HepG2 (cell line): ENCODE data around the gene CDIP1. TPM values are rescaled to one million over a fixed set of nuclear protein-coding genes. Genes with fewer than 3 reads are reported as not detected.
A peak's percentile ranks its signal among the peaks of the same experiment; 100 is the strongest.

Experiments used
- HNF1A ChIP-seq, 2 experiments: sonication (generic) in 1 of 2; formaldehyde crosslinking in 1 of 2; IDR thresholded peaks; 2 replicates each; pipeline versions ENCODE4 v1.4.0 to v1.6.1; 2016 to 2020; ENCODE audit warnings: borderline replicate concordance in 1 of 2, low read depth in 1 of 2, mild to moderate bottlenecking in 1 of 2, missing genetic modification reagents in 1 of 2
- LRRFIP1 ChIP-seq: sonication (generic); formaldehyde crosslinking; conservative IDR thresholded peaks from 2 replicates; pipeline ENCODE4 v1.4.0; 2020; ENCODE audit warnings: missing genetic modification reagents
- MIER3 ChIP-seq: IDR thresholded peaks from 2 replicates; pipeline ENCODE4 v1.6.1; 2016; ENCODE audit warnings: missing compliant biosample characterization, borderline replicate concordance
- NKX3-1 ChIP-seq: sonication (generic); formaldehyde crosslinking; IDR thresholded peaks from 2 replicates; pipeline ENCODE4 v1.5.0; 2020; ENCODE audit warnings: missing genetic modification reagents
- NR3C1 ChIP-seq: sonication (generic); formaldehyde crosslinking; IDR thresholded peaks from 2 replicates; pipeline ENCODE4 v1.4.0; 2020; ENCODE audit warnings: missing genetic modification reagents
- PHB2 ChIP-seq: fragments of 450-650 bp; IDR thresholded peaks from 2 replicates; pipeline ENCODE4 v1.6.1; 2018; ENCODE audit not compliant: partially characterized antibody
- POGZ ChIP-seq: sonication (generic); formaldehyde crosslinking; IDR thresholded peaks from 2 replicates; pipeline ENCODE4 v1.4.0; 2020; ENCODE audit warnings: mild to moderate bottlenecking, missing genetic modification reagents
- SIN3B ChIP-seq: fragments of 150-350 bp; IDR thresholded peaks from 2 replicates; pipeline ENCODE4 v1.6.1; 2014; ENCODE audit warnings: low read length
- TP53 ChIP-seq: sonication (generic); formaldehyde crosslinking; conservative IDR thresholded peaks from 2 replicates; pipeline ENCODE4 v1.4.0; 2020; ENCODE audit warnings: missing genetic modification reagents
- U2AF2 ChIP-seq: fragments of 200-400 bp; formaldehyde crosslinking; IDR thresholded peaks from 2 replicates; pipeline ENCODE4 v1.6.1; 2017; ENCODE audit warnings: low read depth, mild to moderate bottlenecking, low read length
- ZBTB42 ChIP-seq: sonication (generic); formaldehyde crosslinking; IDR thresholded peaks from 2 replicates; pipeline ENCODE4 v1.5.0; 2020; ENCODE audit warnings: mild to moderate bottlenecking, missing genetic modification reagents
- ZFP90 ChIP-seq: sonication (generic); formaldehyde crosslinking; IDR thresholded peaks from 2 replicates; pipeline ENCODE4 v1.8.0; 2022; ENCODE audit warnings: missing genetic modification reagents, mild to moderate bottlenecking, inconsistent platforms, borderline replicate concordance
- ZNF414 ChIP-seq: sonication (generic); formaldehyde crosslinking; IDR thresholded peaks from 2 replicates; pipeline ENCODE4 v1.5.0; 2020; ENCODE audit warnings: missing genetic modification reagents
- ZNF543 ChIP-seq: sonication (generic); formaldehyde crosslinking; IDR thresholded peaks from 2 replicates; pipeline ENCODE4 v1.4.0; 2020; ENCODE audit warnings: mild to moderate bottlenecking, missing genetic modification reagents
- ZNF800 ChIP-seq: sonication (generic); formaldehyde crosslinking; IDR thresholded peaks from 2 replicates; pipeline ENCODE4 v1.4.0; 2020; ENCODE audit warnings: missing genetic modification reagents
- ZSCAN20 ChIP-seq: sonication (generic); formaldehyde crosslinking; IDR thresholded peaks from 2 replicates; pipeline ENCODE4 v1.4.0; 2020; ENCODE audit warnings: missing genetic modification reagents, mild to moderate bottlenecking, borderline replicate concordance
- ZUFSP ChIP-seq: sonication (generic); formaldehyde crosslinking; IDR thresholded peaks from 2 replicates; pipeline ENCODE4 v1.9.0; 2021; ENCODE audit warnings: missing genetic modification reagents, mild to moderate bottlenecking, borderline replicate concordance
- polyA plus RNA-seq, 8 experiments: library from polyadenylated mRNA; depleted of rRNA in 3 of 8; stranded (reverse) in 7 of 8; unstranded in 1 of 8; fragments of >200 nt; fragmentation: Illumina TruSeq in 4 of 8; extraction: Trizol in 4 of 8; gene quantifications; 2 replicates each; pipeline versions ENCODE4 v1.2.1 to v1.2.3, GENCODE V29; 2011 to 2016; ENCODE audit warnings: low read depth in 4 of 8, missing spikeins in 1 of 8, mixed read lengths in 1 of 8; ENCODE audit not compliant: insufficient read depth in 1 of 8
- total RNA-seq, 5 experiments: library from RNA; depleted of rRNA; stranded (reverse); fragments of >200 nt; fragmentation: Illumina TruSeq; extraction: Trizol; gene quantifications; 2 replicates each; pipeline ENCODE4 v1.2.3, GENCODE V29; 2016; ENCODE audit warnings: low read depth in 1 of 5

The CDIP1 gene
- total and polyA plus RNA-seq, 2 of the 13 experiments (the other 11 are each of a cell fraction or from before 2014, with no cell fraction given): 31.2 to 56.7 TPM

GRCh38 chr16:4461250-4462085, 77.1 kb downstream of the CDIP1 start (continued):
- TF ChIP-seq PHB2 (no peak), U2AF2 (no peak), MIER3 (peak; percentile 53; the same call in 1 of the 2 replicates), ZFP90 (CRISPR knock-in tag) (peak; percentile 91), NKX3-1 (CRISPR knock-in tag) (no peak), ZUFSP (CRISPR knock-in tag) (no peak), POGZ (CRISPR knock-in tag) (peak; percentile 69), ZNF800 (0 out of 2 replicates have a peak, but pooled peaks have one; percentile 39), ZBTB42 (CRISPR knock-in tag) (no peak), ZNF543 (CRISPR knock-in tag) (peak; percentile 57; the same call in 1 of the 2 replicates), HNF1A (IDR thresholded peaks at IDR 0.05; ENCODE audit: low read depth) (no peak), HNF1A (CRISPR knock-in tag; IDR thresholded peaks at IDR 0.05; ENCODE audit: borderline replicate concordance) (peak; percentile 81; the same call in 1 of the 2 replicates), SIN3B (no peak), NR3C1 (no peak), ZNF414 (CRISPR knock-in tag) (peak; percentile 32; the same call in 1 of the 2 replicates), TP53 (CRISPR knock-in tag) (no peak), LRRFIP1 (CRISPR knock-in tag) (no peak), ZSCAN20 (CRISPR knock-in tag) (no peak)
